ENCODE measurements around the gene MUL1. TPM values are rescaled to one million over a fixed set of nuclear protein-coding genes. Genes with fewer than 3 reads are reported as not detected.

MUL1 gene
- total and polyA plus RNA-seq, 2 of the 8 experiments (the other 6 are each of a cell fraction or from before 2014, with no cell fraction given) = 16.4 to 20.8 TPM

GRCh38 chr1:20546637-20547036 lies 38.7 kb upstream of the MUL1 start:
- H2BK120ac ChIP-seq (replicated peaks; ENCODE audit: low read depth, low read length) = no peak overlapping the region
- H2BK5ac ChIP-seq (ENCODE audit: low read depth, low read length) = no peak overlapping the region
- no peak overlapping the region for H2AK5ac ChIP-seq (ENCODE audit: low read depth, low read length)
- no peaks in the 10 kb centered on the region for H4K20me1 ChIP-seq (replicated peaks in 1 of 2; ENCODE audit: control insufficient read depth in 1 of 2, insufficient read depth in 2 of 2, low read length in 2 of 2)
- H2BK15ac ChIP-seq (ENCODE audit: low read length) = no peak overlapping the region
- POLR2A ChIA-PET (ENCODE audit: partially characterized antibody) = no interaction called here
- no peak overlapping the region for H3K27ac ChIP-seq (ENCODE audit: low read depth, low read length)
- no peaks in the 10 kb centered on the region for H3K36me3 ChIP-seq (ENCODE audit: control insufficient read depth in 2 of 4, insufficient read depth in 4 of 4, low read length in 3 of 4)
- H3K18ac ChIP-seq (ENCODE audit: extremely low read depth, low read length) = no peak overlapping the region
- no peak overlapping the region for H3K4me2 ChIP-seq (ENCODE audit: insufficient read depth in 1 of 2, low read depth in 2 of 2, low read length in 2 of 2)
- H4K91ac ChIP-seq (replicated peaks; ENCODE audit: insufficient read length, low read length) = no peak overlapping the region
- peaks cover 3 to 13% (median 10%) of the 10 kb centered on the region in 4 experiments for H3K27me3 ChIP-seq (replicated peaks in 1 of 4; ENCODE audit: control insufficient read depth in 3 of 4, extremely low read depth in 1 of 4, insufficient read depth in 3 of 4, low read length in 3 of 4)
- no peak overlapping the region for H4K5ac ChIP-seq (ENCODE audit: insufficient read length, low read depth, low read length)
- CTCF ChIA-PET (ENCODE audit: partially characterized antibody) = interaction anchor here (1.1 kb wide), 1 partner anchor 28 kb away, joined by 3 read pairs; no protein-coding TSS in a partner anchor
- 72% methylated on average over 3 of the region's 3 CpGs; no CpG with 5 or more reads in 1 of the 2 experiments for WGBS, 2 experiments (ENCODE audit: extremely low coverage in 1 of 2, insufficient coverage in 1 of 2, insufficient read length in 1 of 2, insufficient replicate concordance in 2 of 2, low coverage in 1 of 2, low lambda C conversion rate in 2 of 2, missing lambda C conversion rate in 1 of 2)
- TF ChIP-seq TEAD4 (IDR thresholded peaks at IDR 0.05; ENCODE audit: low read depth, low read length) = no peak
- no peak for TF ChIP-seq SIX5 (IDR thresholded peaks at IDR 0.05; ENCODE audit: low read depth, low read length)
- peaks cover 0 to under 1% (median under 1%) of the 10 kb centered on the region in 4 experiments; a peak in 2 of 7 replicates for H3K4me1 ChIP-seq (replicated peaks in 1 of 4; ENCODE audit: control insufficient read depth in 3 of 4, insufficient read depth in 4 of 4, low read length in 3 of 4)
- H2BK20ac ChIP-seq (ENCODE audit: low read length) = no peak overlapping the region
- H3K9ac ChIP-seq (replicated peaks in 1 of 4; ENCODE audit: extremely low read depth in 1 of 4, low read depth in 3 of 4, low read length in 3 of 4) = no peak overlapping the region
- no peak overlapping the region for H3K14ac ChIP-seq (ENCODE audit: insufficient read length)
- H4K8ac ChIP-seq (ENCODE audit: extremely low read depth, insufficient read depth, low read length) = no peak overlapping the region
- FAIRE-seq (no peak), DNase-seq (ENCODE audit: low read depth in 1 of 2, low spot score in 2 of 2) (no peak)
- no peaks in the 10 kb centered on the region for H3K9me3 ChIP-seq (ENCODE audit: insufficient read depth in 2 of 2, low read depth in 1 of 2, low read length in 1 of 2)
- H3K56ac ChIP-seq (replicated peaks; ENCODE audit: insufficient read length, low read depth, low read length) = no peak overlapping the region
- no peak overlapping the region for H2BK12ac ChIP-seq (ENCODE audit: low read depth, low read length)
- no peaks in the 10 kb centered on the region for H3K79me1 ChIP-seq (ENCODE audit: low read depth, low read length)
- no peak overlapping the region for H3K4me3 ChIP-seq (ENCODE audit: extremely low read depth in 1 of 4, insufficient read depth in 2 of 4, low read depth in 3 of 4, low read length in 4 of 4)
- no peak overlapping the region for H3K23ac ChIP-seq (ENCODE audit: insufficient read length)
- H3K4ac ChIP-seq (replicated peaks; ENCODE audit: insufficient read length, low read depth, low read length) = no peak overlapping the region
- H3K23me2 ChIP-seq (ENCODE audit: low read depth, low read length) = no peaks in the 10 kb centered on the region; the same call in 1 of the 2 replicates
- H2AFZ ChIP-seq (ENCODE audit: low read length) = no peak overlapping the region
- no peaks in the 10 kb centered on the region for H3K79me2 ChIP-seq (ENCODE audit: control insufficient read depth in 1 of 2, insufficient read depth in 2 of 2, low read length in 2 of 2)
